ENCODE measurements around the gene SLC22A4.
A peak's percentile ranks its signal among the peaks of the same experiment; 100 is the strongest.

The SLC22A4 gene

DNA sequence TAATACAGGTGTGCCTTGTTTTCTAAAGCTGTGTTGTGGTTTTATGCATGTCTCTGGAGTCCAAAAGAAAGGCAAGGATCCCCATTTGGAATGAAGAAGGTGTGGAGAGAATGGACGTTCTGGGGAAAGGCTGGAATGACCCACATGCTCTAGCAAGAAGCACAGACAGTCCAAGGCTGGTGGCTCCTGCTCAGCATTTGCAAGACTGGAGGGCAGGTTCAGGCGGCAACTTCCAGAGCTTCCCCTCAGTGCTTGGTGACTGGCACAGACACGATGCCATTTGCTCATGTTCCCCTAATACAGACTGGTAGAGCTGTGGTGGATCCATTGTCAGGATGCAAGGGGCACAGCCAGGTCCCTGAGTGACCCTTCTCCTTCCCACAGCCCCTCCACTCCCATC lies 8.2 kb downstream of the SLC22A4 start:
- H3K27me3 ChIP-seq (ENCODE audit: control insufficient read depth in 1 of 2, insufficient read depth in 2 of 2, low read length in 2 of 2) = no peaks in the 10 kb centered on the region
- H3K9ac ChIP-seq (ENCODE audit: low read depth in 1 of 2, low read length in 2 of 2) = peak overlapping the region; percentile 6 to 13
- H3K9me3 ChIP-seq (ENCODE audit: control insufficient read depth in 1 of 2, low read length in 2 of 2) = peaks cover 6 to 11% of the 10 kb centered on the region in 2 donors
- peak overlapping the region; percentile 39 for H3K27ac ChIP-seq (ENCODE audit: low read depth, low read length)
- H3K4me1 ChIP-seq (ENCODE audit: control insufficient read depth in 1 of 2, insufficient read depth in 2 of 2, low read length in 2 of 2) = peaks cover 31 to 34% of the 10 kb centered on the region in 2 donors
- no peak overlapping the region for H3K4me3 ChIP-seq (ENCODE audit: low read depth in 1 of 2, low read length in 2 of 2)
- H3K36me3 ChIP-seq (ENCODE audit: control insufficient read depth in 1 of 2, insufficient read depth in 2 of 2, low read length in 2 of 2) = no peaks in the 10 kb centered on the region

DNA sequence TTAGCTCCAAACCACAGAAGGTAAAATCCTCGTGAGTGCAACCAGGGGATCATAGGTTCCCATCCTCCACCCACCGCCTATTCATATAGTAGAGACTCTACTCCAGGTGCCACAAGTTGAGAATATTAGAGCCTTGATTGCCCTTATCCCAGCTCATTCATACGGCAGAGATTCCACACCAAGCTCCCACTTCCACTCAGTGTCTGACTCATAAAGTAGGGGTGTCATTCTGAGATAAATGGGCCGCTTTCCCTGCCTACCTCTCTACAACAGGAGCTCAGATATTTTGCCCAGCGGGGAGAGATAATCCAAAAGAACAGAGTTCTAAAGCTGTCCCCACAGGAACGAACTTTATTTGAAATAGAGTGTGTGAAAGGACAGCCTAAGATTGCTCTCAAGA lies 9.4 kb downstream of the SLC22A4 start:
- no peak overlapping the region for H3K9ac ChIP-seq (ENCODE audit: low read depth in 1 of 2, low read length in 2 of 2)
- H3K4me3 ChIP-seq (ENCODE audit: low read depth in 1 of 2, low read length in 2 of 2) = no peak overlapping the region
- no peaks in the 10 kb centered on the region for H3K27me3 ChIP-seq (ENCODE audit: control insufficient read depth in 1 of 2, insufficient read depth in 2 of 2, low read length in 2 of 2)
- H3K36me3 ChIP-seq (ENCODE audit: control insufficient read depth in 1 of 2, insufficient read depth in 2 of 2, low read length in 2 of 2) = no peaks in the 10 kb centered on the region
- peaks cover 6 to 11% of the 10 kb centered on the region in 2 donors for H3K9me3 ChIP-seq (ENCODE audit: control insufficient read depth in 1 of 2, low read length in 2 of 2)
- H3K4me1 ChIP-seq (ENCODE audit: control insufficient read depth in 1 of 2, insufficient read depth in 2 of 2, low read length in 2 of 2) = peaks cover 43 to 45% of the 10 kb centered on the region in 2 donors
- no peak overlapping the region for H3K27ac ChIP-seq (ENCODE audit: low read depth, low read length)

DNA sequence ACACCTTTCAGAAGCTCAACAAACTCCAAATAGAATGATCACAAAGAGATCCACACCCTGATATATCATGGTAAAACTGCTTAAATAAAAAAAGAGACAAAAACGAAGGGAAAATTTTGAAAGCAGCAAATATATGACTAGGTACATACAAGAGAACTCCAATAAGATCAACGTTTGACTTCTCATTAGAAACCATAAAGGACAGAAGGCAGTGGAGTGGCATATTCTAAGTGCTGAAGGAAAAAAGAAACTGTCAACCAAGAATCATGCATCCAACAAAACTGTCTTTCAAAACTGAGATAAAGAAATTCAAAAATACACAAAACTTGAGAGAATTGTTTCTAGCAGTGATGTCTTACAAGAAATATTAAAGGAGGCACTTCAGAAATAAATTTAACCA lies 11.2 kb downstream of the SLC22A4 start:
- Histone ChIP-seq H3K36me3 (ENCODE audit: control insufficient read depth in 1 of 2, insufficient read depth in 2 of 2, low read length in 2 of 2) (no peaks in the 10 kb centered on the region), H3K9ac (ENCODE audit: low read depth in 1 of 2, low read length in 2 of 2) (no peak overlapping the region), H3K27me3 (ENCODE audit: control insufficient read depth in 1 of 2, insufficient read depth in 2 of 2, low read length in 2 of 2) (no peaks in the 10 kb centered on the region), H3K27ac (ENCODE audit: low read depth, low read length) (no peak overlapping the region), H3K4me1 (ENCODE audit: control insufficient read depth in 1 of 2, insufficient read depth in 2 of 2, low read length in 2 of 2) (peaks cover 53 to 54% of the 10 kb centered on the region in 2 donors), H3K4me3 (ENCODE audit: low read depth in 1 of 2, low read length in 2 of 2) (no peak overlapping the region), H3K9me3 (ENCODE audit: control insufficient read depth in 1 of 2, low read length in 2 of 2) (peaks cover 6 to 11% of the 10 kb centered on the region in 2 donors)

GRCh38 chr5:132308701-132309100 lies 14.5 kb downstream of the SLC22A4 start:
- Histone ChIP-seq H3K27ac (ENCODE audit: low read depth, low read length) (no peak overlapping the region), H3K9ac (ENCODE audit: low read depth in 1 of 2, low read length in 2 of 2) (no peak overlapping the region), H3K27me3 (ENCODE audit: control insufficient read depth in 1 of 2, insufficient read depth in 2 of 2, low read length in 2 of 2) (no peaks in the 10 kb centered on the region), H3K9me3 (ENCODE audit: control insufficient read depth in 1 of 2, low read length in 2 of 2) (peaks cover 6 to 11% of the 10 kb centered on the region in 2 donors), H3K4me1 (ENCODE audit: control insufficient read depth in 1 of 2, insufficient read depth in 2 of 2, low read length in 2 of 2) (peaks cover 36% of the 10 kb centered on the region in 2 donors), H3K4me3 (ENCODE audit: low read depth in 1 of 2, low read length in 2 of 2) (no peak overlapping the region), H3K36me3 (ENCODE audit: control insufficient read depth in 1 of 2, insufficient read depth in 2 of 2, low read length in 2 of 2) (no peaks in the 10 kb centered on the region)

- Histone ChIP-seq H3K9me3 (ENCODE audit: control insufficient read depth in 1 of 2, low read length in 2 of 2) (peaks cover 6 to 11% of the 10 kb centered on the region in 2 donors), H3K9ac (ENCODE audit: low read depth in 1 of 2, low read length in 2 of 2) (no peak overlapping the region), H3K4me3 (ENCODE audit: low read depth in 1 of 2, low read length in 2 of 2) (no peak overlapping the region), H3K36me3 (ENCODE audit: control insufficient read depth in 1 of 2, insufficient read depth in 2 of 2, low read length in 2 of 2) (peaks cover 0 to 6% of the 10 kb centered on the region in 2 donors), H3K27me3 (ENCODE audit: control insufficient read depth in 1 of 2, insufficient read depth in 2 of 2, low read length in 2 of 2) (no peaks in the 10 kb centered on the region), H3K4me1 (ENCODE audit: control insufficient read depth in 1 of 2, insufficient read depth in 2 of 2, low read length in 2 of 2) (peaks cover 36% of the 10 kb centered on the region in 2 donors), H3K27ac (ENCODE audit: low read depth, low read length) (no peak overlapping the region)
Observed at GRCh38 chr5:132309679-132310078, 15.5 kb downstream of the SLC22A4 start.

DNA sequence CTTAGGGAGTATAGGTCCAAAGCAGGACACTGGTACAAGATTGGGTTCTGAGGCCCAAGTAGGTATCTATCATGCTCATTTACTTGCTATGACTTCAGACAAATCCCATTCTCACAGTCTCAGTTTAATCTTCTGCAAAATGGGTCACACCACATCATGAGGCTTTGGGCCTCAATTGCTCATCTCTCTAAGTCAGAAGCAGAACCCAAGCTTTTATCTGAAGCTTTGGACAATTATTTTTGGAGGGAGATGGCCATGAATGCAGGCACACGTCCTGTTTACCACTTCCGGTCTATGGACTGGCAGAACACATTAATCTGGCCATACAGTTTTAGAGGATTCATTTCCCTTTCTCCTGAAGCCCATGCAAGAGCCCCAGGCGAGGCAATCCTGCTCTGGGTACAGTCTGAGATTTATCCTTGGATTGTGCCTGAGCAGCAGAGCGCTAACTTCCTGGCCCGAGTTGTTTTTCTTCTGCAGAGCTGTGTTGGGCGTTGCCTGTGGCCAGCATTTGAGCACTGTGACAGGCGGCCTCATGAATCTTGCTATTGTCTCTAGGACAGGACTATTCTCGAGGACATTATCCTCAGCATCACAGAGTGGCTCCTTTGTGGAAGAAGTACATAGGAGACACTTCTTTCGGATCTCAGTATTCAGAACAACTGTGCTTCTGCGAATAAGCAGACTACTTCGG lies 16.1 kb downstream of the SLC22A4 start:
- no peak overlapping the region for H3K9ac ChIP-seq (ENCODE audit: low read depth in 1 of 2, low read length in 2 of 2)
- H3K9me3 ChIP-seq (ENCODE audit: control insufficient read depth in 1 of 2, low read length in 2 of 2) = peaks cover 6 to 8% of the 10 kb centered on the region in 2 donors
- H3K4me3 ChIP-seq (ENCODE audit: low read depth in 1 of 2, low read length in 2 of 2) = no peak overlapping the region
- no peaks in the 10 kb centered on the region for H3K27me3 ChIP-seq (ENCODE audit: control insufficient read depth in 1 of 2, insufficient read depth in 2 of 2, low read length in 2 of 2)
- peaks cover 36% of the 10 kb centered on the region in 2 donors for H3K4me1 ChIP-seq (ENCODE audit: control insufficient read depth in 1 of 2, insufficient read depth in 2 of 2, low read length in 2 of 2)
- no peak overlapping the region for H3K27ac ChIP-seq (ENCODE audit: low read depth, low read length)
- peaks cover 0 to 6% of the 10 kb centered on the region in 2 donors for H3K36me3 ChIP-seq (ENCODE audit: control insufficient read depth in 1 of 2, insufficient read depth in 2 of 2, low read length in 2 of 2)

DNA sequence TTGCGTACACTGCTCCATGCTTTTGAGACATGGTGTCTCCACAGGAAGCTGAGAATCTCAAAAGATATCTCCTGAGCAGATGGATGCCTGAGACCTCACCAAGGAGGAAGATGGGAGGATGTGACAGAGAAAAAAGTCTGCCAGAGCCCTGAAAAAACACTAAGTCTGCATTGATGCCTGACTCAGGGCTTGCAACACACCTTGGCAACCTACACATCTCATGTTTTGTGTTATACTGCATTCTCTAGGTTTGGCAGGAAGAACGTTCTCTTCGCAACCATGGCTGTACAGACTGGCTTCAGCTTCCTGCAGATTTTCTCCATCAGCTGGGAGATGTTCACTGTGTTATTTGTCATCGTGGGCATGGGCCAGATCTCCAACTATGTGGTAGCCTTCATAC lies 19.2 kb downstream of the SLC22A4 start:
- Histone ChIP-seq H3K9ac (ENCODE audit: low read depth in 1 of 2, low read length in 2 of 2) (no peak overlapping the region), H3K9me3 (ENCODE audit: control insufficient read depth in 1 of 2, low read length in 2 of 2) (no peaks in the 10 kb centered on the region), H3K4me3 (ENCODE audit: low read depth in 1 of 2, low read length in 2 of 2) (no peak overlapping the region), H3K27ac (ENCODE audit: low read depth, low read length) (no peak overlapping the region), H3K4me1 (ENCODE audit: control insufficient read depth in 1 of 2, insufficient read depth in 2 of 2, low read length in 2 of 2) (peaks cover 25 to 27% of the 10 kb centered on the region in 2 donors), H3K27me3 (ENCODE audit: control insufficient read depth in 1 of 2, insufficient read depth in 2 of 2, low read length in 2 of 2) (no peaks in the 10 kb centered on the region), H3K36me3 (ENCODE audit: control insufficient read depth in 1 of 2, insufficient read depth in 2 of 2, low read length in 2 of 2) (peaks cover 5 to 6% of the 10 kb centered on the region in 2 donors)

DNA sequence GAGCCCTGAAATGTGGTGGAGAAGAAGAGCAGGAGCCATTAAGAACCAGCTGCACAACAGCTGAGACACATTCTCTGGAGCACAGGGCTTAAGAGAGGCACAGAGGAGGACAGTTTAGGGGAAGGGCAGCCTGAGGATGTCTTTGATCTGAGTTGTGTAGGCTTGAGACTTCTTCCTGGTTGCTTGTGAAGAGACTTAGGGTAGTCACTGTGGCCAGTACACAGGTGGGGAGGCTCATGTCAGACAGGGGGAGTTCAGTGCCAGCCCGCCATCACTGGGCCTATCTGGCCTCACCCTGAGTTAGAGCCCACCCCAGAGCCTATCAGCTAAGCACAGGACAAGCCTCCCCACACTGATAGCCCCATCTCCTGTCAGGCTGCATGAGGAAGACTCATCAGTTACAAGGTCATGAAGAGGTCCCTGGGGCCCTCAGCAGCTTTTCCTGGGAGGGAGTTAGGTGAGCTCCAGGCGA lies 19.8 kb downstream of the SLC22A4 start:
- H3K9me3 ChIP-seq (ENCODE audit: control insufficient read depth in 1 of 2, low read length in 2 of 2) = no peaks in the 10 kb centered on the region
- peaks cover 5 to 6% of the 10 kb centered on the region in 2 donors for H3K36me3 ChIP-seq (ENCODE audit: control insufficient read depth in 1 of 2, insufficient read depth in 2 of 2, low read length in 2 of 2)
- H3K4me3 ChIP-seq (ENCODE audit: low read depth in 1 of 2, low read length in 2 of 2) = no peak overlapping the region
- H3K4me1 ChIP-seq (ENCODE audit: control insufficient read depth in 1 of 2, insufficient read depth in 2 of 2, low read length in 2 of 2) = peaks cover 23 to 25% of the 10 kb centered on the region in 2 donors
- H3K9ac ChIP-seq (ENCODE audit: low read depth in 1 of 2, low read length in 2 of 2) = no peak overlapping the region
- H3K27me3 ChIP-seq (ENCODE audit: control insufficient read depth in 1 of 2, insufficient read depth in 2 of 2, low read length in 2 of 2) = no peaks in the 10 kb centered on the region
- no peak overlapping the region for H3K27ac ChIP-seq (ENCODE audit: low read depth, low read length)

GRCh38 chr5:132315529-132316067 lies 21.4 kb downstream of the SLC22A4 start:
- Histone ChIP-seq H3K9ac (ENCODE audit: low read depth in 1 of 2, low read length in 2 of 2) (no peak overlapping the region), H3K4me1 (ENCODE audit: control insufficient read depth in 1 of 2, insufficient read depth in 2 of 2, low read length in 2 of 2) (peaks cover 9 to 15% of the 10 kb centered on the region in 2 donors), H3K9me3 (ENCODE audit: control insufficient read depth in 1 of 2, low read length in 2 of 2) (no peaks in the 10 kb centered on the region), H3K27ac (ENCODE audit: low read depth, low read length) (no peak overlapping the region), H3K4me3 (ENCODE audit: low read depth in 1 of 2, low read length in 2 of 2) (no peak overlapping the region), H3K36me3 (ENCODE audit: control insufficient read depth in 1 of 2, insufficient read depth in 2 of 2, low read length in 2 of 2) (peaks cover 5 to 6% of the 10 kb centered on the region in 2 donors), H3K27me3 (ENCODE audit: control insufficient read depth in 1 of 2, insufficient read depth in 2 of 2, low read length in 2 of 2) (no peaks in the 10 kb centered on the region)

DNA sequence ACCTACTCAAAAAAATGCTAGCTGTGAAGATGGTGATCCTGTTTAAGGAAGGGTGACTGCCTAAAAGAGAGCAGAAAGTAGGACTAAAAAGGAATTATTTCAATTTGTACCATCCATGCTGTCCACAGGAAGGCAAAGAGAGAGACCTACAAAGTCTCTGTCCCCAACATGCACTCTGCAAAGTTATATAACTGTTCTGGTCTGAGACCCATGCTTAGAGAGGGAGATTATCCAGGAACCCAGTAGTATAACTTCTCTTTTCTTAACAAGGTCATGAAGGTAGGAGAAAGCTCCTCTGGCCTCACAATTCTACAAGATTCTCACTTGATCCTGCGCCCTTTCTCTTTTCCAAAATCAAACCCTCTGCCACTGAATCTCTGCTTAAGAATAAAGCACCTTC lies 25.8 kb downstream of the SLC22A4 start:
- Histone ChIP-seq H3K4me1 (ENCODE audit: control insufficient read depth in 1 of 2, insufficient read depth in 2 of 2, low read length in 2 of 2) (peaks cover 6 to 21% of the 10 kb centered on the region in 2 donors), H3K36me3 (ENCODE audit: control insufficient read depth in 1 of 2, insufficient read depth in 2 of 2, low read length in 2 of 2) (peaks cover 7 to 9% of the 10 kb centered on the region in 2 donors), H3K9ac (ENCODE audit: low read depth in 1 of 2, low read length in 2 of 2) (no peak overlapping the region), H3K9me3 (ENCODE audit: control insufficient read depth in 1 of 2, low read length in 2 of 2) (no peaks in the 10 kb centered on the region), H3K27ac (ENCODE audit: low read depth, low read length) (no peak overlapping the region), H3K4me3 (ENCODE audit: low read depth in 1 of 2, low read length in 2 of 2) (no peak overlapping the region), H3K27me3 (ENCODE audit: control insufficient read depth in 1 of 2, insufficient read depth in 2 of 2, low read length in 2 of 2) (no peaks in the 10 kb centered on the region)
